ENCODE results near the gene SMLR1.

The SMLR1 gene

GRCh38 chr6:130847001-130847910, 20.1 kb downstream of the SMLR1 start:
- H3K4me3 Mint-ChIP-seq = no peak overlapping the region

GRCh38 chr6:130848945-130849344, 21.7 kb downstream of the SMLR1 start:
- Mint-ChIP-seq H3K27me3 (no peaks in the 10 kb centered on the region), H3K4me1 (no peaks in the 10 kb centered on the region), H3K36me3 (ENCODE audit: insufficient read depth) (no peaks in the 10 kb centered on the region), H3K27ac (ENCODE audit: low read depth) (no peak overlapping the region), H3K4me3 (no peak overlapping the region), H3K9me3 (no peaks in the 10 kb centered on the region)
- DNase-seq (ENCODE audit: low spot score in 2 of 2) (no peak), ATAC-seq (replicated peaks; ENCODE audit: extremely low read depth, poor library complexity, severe bottlenecking) (peak; percentile 92)

More at GRCh38 chr6:130847001-130847910, 20.1 kb downstream of the SMLR1 start:
- Mint-ChIP-seq H3K9me3 (no peaks in the 10 kb centered on the region), H3K27me3 (no peaks in the 10 kb centered on the region), H3K36me3 (ENCODE audit: insufficient read depth) (no peaks in the 10 kb centered on the region), H3K4me1 (no peaks in the 10 kb centered on the region), H3K27ac (ENCODE audit: low read depth) (peak overlapping the region; percentile 7)
- DNase-seq (ENCODE audit: low spot score in 2 of 2) = no peak
- ATAC-seq (replicated peaks; ENCODE audit: extremely low read depth, poor library complexity, severe bottlenecking) = no peak

- Mint-ChIP-seq H3K27me3 (no peaks in the 10 kb centered on the region), H3K4me1 (no peaks in the 10 kb centered on the region), H3K4me3 (no peak overlapping the region), H3K27ac (ENCODE audit: low read depth) (no peak overlapping the region), H3K36me3 (ENCODE audit: insufficient read depth) (no peaks in the 10 kb centered on the region), H3K9me3 (no peaks in the 10 kb centered on the region)
- no peak for DNase-seq (ENCODE audit: low spot score in 2 of 2)
- no peak for ATAC-seq (replicated peaks; ENCODE audit: extremely low read depth, poor library complexity, severe bottlenecking)
These were observed 22.4 kb downstream of the SMLR1 start for GRCh38 chr6:130849594-130849993.

GRCh38 chr6:130851026-130851425, 23.8 kb downstream of the SMLR1 start:
- Mint-ChIP-seq H3K27me3 (no peaks in the 10 kb centered on the region), H3K4me1 (no peaks in the 10 kb centered on the region), H3K9me3 (no peaks in the 10 kb centered on the region), H3K27ac (ENCODE audit: low read depth) (no peak overlapping the region), H3K4me3 (no peak overlapping the region), H3K36me3 (ENCODE audit: insufficient read depth) (no peaks in the 10 kb centered on the region)
- DNase-seq (ENCODE audit: low spot score in 2 of 2) (no peak), ATAC-seq (replicated peaks; ENCODE audit: extremely low read depth, poor library complexity, severe bottlenecking) (no peak)

DNA sequence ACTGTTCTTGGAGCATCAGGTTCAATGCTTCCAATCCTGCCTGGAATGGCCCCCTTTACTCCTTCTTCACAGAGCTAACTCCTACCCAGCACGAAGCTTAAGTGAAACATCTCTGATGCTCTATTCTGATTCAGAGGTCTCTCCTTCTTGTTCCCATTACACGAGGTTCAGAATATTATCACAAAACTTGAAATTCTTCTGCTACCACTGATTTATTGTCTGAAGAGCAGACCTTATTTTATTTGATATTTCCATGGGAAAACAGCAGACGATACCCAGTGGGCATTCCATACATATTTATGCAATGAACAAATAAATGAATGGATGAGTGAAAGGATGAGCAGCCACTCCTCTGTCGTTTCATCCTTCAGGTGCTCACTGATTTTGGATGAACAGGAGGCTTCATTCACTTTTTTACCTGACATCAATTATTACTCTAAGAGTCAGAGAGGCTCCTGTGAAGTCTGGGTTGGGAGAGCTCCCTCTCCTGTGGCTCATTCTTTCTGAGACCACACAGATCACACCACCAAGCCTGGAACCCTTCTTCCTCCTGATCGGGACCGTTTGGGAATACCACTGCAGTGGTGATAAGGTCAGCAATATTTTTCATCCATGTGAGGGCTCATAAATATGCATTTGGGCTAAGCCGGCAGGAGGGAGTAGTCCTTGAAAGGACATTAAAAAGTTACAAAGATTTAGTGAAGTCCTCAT, 25.8 kb downstream of the SMLR1 start:
- DNase-seq (ENCODE audit: low spot score in 2 of 2) = no peak
- Mint-ChIP-seq H3K4me3 (no peak overlapping the region), H3K4me1 (no peaks in the 10 kb centered on the region), H3K36me3 (ENCODE audit: insufficient read depth) (no peaks in the 10 kb centered on the region), H3K27me3 (no peaks in the 10 kb centered on the region), H3K9me3 (no peaks in the 10 kb centered on the region), H3K27ac (ENCODE audit: low read depth) (no peak overlapping the region)
- ATAC-seq (replicated peaks; ENCODE audit: extremely low read depth, poor library complexity, severe bottlenecking) = no peak

DNA sequence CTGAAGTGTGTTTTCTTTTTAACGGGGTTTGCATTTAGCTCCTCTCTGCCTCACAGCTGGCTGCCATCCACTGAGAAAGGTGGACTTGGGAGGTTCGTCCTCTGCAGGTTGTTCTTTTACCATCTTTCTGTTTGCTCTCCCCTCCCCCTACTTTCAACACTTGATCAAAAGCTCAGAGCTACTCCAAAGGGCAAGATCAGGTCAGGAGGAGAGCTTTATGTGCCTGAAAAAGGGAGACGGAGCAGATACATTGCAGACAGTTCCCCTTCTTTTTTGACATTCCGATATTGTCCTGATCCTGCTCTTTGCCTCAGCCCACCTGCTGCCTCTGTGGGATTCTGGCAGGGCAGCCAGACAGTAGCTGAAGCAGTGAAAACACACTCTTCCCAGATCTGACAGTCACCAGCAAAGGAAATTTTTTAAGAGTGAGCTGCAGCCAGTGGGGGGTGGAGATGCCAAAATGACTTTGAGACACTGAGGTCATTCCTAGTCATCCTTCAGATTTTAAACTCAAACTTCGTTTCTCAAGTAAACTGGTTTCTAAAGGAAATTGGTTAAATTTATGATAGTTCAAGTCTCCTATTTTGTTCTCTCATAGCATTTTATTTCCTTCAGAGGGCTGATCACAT, 26.5 kb downstream of the SMLR1 start:
- Mint-ChIP-seq H3K27ac (ENCODE audit: low read depth) (no peak overlapping the region), H3K4me3 (no peak overlapping the region), H3K27me3 (no peaks in the 10 kb centered on the region), H3K4me1 (no peaks in the 10 kb centered on the region), H3K9me3 (no peaks in the 10 kb centered on the region), H3K36me3 (ENCODE audit: insufficient read depth) (no peaks in the 10 kb centered on the region)
- ATAC-seq (replicated peaks; ENCODE audit: extremely low read depth, poor library complexity, severe bottlenecking) (no peak), DNase-seq (ENCODE audit: low spot score in 2 of 2) (no peak)

- no peak for ATAC-seq (replicated peaks; ENCODE audit: extremely low read depth, poor library complexity, severe bottlenecking)
- Mint-ChIP-seq H3K27me3 (no peaks in the 10 kb centered on the region), H3K27ac (ENCODE audit: low read depth) (no peak overlapping the region)
These were observed 30.8 kb downstream of the SMLR1 start for GRCh38 chr6:130858054-130858453.

DNA sequence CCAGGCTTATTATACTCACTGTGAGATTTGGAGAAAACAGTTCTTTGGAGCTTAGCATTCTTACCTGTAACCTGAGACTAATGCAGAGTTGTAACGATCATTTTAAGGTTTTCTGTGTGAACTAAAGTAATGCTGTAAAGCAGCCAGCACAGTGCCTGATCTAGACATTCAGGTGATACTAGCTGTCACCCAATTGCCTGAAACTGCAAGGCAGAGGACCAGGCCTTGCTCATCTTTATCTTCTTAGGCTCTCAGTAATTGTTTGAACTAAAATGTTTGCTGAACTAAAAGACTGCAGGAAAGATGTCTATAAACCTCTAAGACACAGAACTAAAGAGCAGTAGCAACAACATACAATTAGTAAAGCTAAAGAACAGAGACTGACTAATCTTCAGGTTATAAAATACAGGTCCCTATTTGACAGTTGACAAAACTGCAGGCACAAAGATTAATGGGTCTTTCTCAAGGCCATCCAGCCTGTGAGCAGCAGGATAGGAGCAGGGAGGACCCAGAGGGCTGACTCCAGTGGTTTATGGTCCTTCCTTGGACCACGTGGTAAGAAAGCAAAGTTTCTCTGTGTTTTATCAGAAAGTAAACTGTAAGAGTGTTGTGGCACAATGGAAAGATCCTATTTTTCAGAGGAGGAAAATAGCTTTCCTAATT, 31.4 kb downstream of the SMLR1 start:
- H3K27ac Mint-ChIP-seq (ENCODE audit: low read depth) = no peak overlapping the region
- no peaks in the 10 kb centered on the region for H3K9me3 Mint-ChIP-seq
- DNase-seq (ENCODE audit: low spot score in 2 of 2) = no peak
- H3K4me3 Mint-ChIP-seq = no peak overlapping the region
- H3K36me3 Mint-ChIP-seq (ENCODE audit: insufficient read depth) = no peaks in the 10 kb centered on the region
- no peaks in the 10 kb centered on the region for H3K4me1 Mint-ChIP-seq
- peaks cover under 1% of the 10 kb centered on the region for H3K27me3 Mint-ChIP-seq
- ATAC-seq (replicated peaks; ENCODE audit: extremely low read depth, poor library complexity, severe bottlenecking) = no peak

More at GRCh38 chr6:130858054-130858453, 30.8 kb downstream of the SMLR1 start:
- no peak for DNase-seq (ENCODE audit: low spot score in 2 of 2)
- H3K9me3 Mint-ChIP-seq = no peaks in the 10 kb centered on the region
- no peaks in the 10 kb centered on the region for H3K4me1 Mint-ChIP-seq
- H3K36me3 Mint-ChIP-seq (ENCODE audit: insufficient read depth) = no peaks in the 10 kb centered on the region
- no peak overlapping the region for H3K4me3 Mint-ChIP-seq

DNA sequence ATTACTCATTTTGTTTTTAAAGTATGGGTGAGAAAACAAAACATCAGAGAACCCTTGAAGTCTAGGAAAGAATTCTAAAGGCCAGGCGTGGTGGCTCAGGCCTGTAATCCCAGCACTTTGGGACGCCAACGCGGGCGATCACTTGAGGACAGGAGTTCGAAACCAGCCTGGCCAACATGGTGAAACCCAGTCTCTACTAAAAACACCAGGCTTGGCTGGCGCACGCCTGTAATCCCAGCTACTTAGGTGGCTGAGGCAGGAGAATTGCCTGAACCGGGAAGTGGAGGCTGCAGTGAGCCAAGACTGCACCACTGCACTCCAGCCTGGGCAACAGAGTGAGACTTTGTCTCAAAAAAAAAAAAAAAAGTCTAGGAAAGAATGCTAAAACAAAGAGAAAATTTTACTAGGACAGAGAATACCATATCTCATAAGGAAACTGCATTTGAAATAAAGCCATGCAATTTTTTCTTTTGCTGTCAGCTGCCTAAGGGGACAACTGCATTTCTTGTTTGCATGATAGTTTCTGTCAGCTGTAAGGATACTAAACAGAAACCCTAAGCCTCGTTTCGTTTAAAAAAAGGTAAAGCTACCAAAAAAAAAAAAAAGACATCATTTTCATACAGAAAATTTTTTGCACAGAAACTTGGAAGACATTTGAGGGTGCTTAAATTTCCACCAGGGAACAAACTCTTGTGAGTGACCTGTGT, 32.1 kb downstream of the SMLR1 start:
- no peak for ATAC-seq (replicated peaks; ENCODE audit: extremely low read depth, poor library complexity, severe bottlenecking)

GRCh38 chr6:130862370-130862769, 35.2 kb downstream of the SMLR1 start:
- Mint-ChIP-seq H3K27ac (ENCODE audit: low read depth) (no peak overlapping the region), H3K4me1 (no peaks in the 10 kb centered on the region), H3K27me3 (peaks cover 10% of the 10 kb centered on the region), H3K36me3 (ENCODE audit: insufficient read depth) (no peaks in the 10 kb centered on the region), H3K4me3 (no peak overlapping the region), H3K9me3 (no peaks in the 10 kb centered on the region)
- DNase-seq (ENCODE audit: low spot score in 2 of 2) = no peak
- no peak for ATAC-seq (replicated peaks; ENCODE audit: extremely low read depth, poor library complexity, severe bottlenecking)

More for the DNA sequence above, 32.1 kb downstream of the SMLR1 start:
- peaks cover 7% of the 10 kb centered on the region for H3K27me3 Mint-ChIP-seq
- no peaks in the 10 kb centered on the region for H3K4me1 Mint-ChIP-seq
- DNase-seq (ENCODE audit: low spot score in 2 of 2) = no peak
- no peak overlapping the region for H3K4me3 Mint-ChIP-seq
- H3K36me3 Mint-ChIP-seq (ENCODE audit: insufficient read depth) = no peaks in the 10 kb centered on the region
- no peak overlapping the region for H3K27ac Mint-ChIP-seq (ENCODE audit: low read depth)
- no peaks in the 10 kb centered on the region for H3K9me3 Mint-ChIP-seq

- H3K27ac Mint-ChIP-seq (ENCODE audit: low read depth) = no peak overlapping the region
- ATAC-seq (replicated peaks; ENCODE audit: extremely low read depth, poor library complexity, severe bottlenecking) = no peak
- no peaks in the 10 kb centered on the region for H3K36me3 Mint-ChIP-seq (ENCODE audit: insufficient read depth)
- peaks cover 10% of the 10 kb centered on the region for H3K27me3 Mint-ChIP-seq
- no peak for DNase-seq (ENCODE audit: low spot score in 2 of 2)
- H3K4me3 Mint-ChIP-seq = no peak overlapping the region
- H3K4me1 Mint-ChIP-seq = no peaks in the 10 kb centered on the region
- H3K9me3 Mint-ChIP-seq = no peaks in the 10 kb centered on the region
These were observed 36.4 kb downstream of the SMLR1 start for GRCh38 chr6:130863415-130864230.

Measured in central memory CD8-positive, alpha-beta T cell (primary cell).